ENCODE data around the gene TRPC4AP. TPM values are rescaled to one million over a fixed set of nuclear protein-coding genes. Genes with fewer than 3 reads are reported as not detected.

The TRPC4AP gene
- total RNA-seq, 2 donors from 2014 or later, result 52.8 to 63.2 TPM

GRCh38 chr20:34964486-34964885, 128.1 kb downstream of the TRPC4AP start:
- H3K4me1 ChIP-seq, result no peaks in the 10 kb centered on the region
- no peak overlapping the region for H3K9ac ChIP-seq (ENCODE audit: low read depth in 2 of 2, low read length in 2 of 2)
- DNase-seq, result no peak
- intact Hi-C loops (cut with DNase I), result no loop called here
- no peaks in the 10 kb centered on the region for H3K9me3 ChIP-seq
- no peaks in the 10 kb centered on the region for H3K36me3 ChIP-seq
- no peak overlapping the region for H3K4me3 ChIP-seq
- TF ChIP-seq CTCF (IDR thresholded peaks at IDR 0.05), result no peak
- H3K27ac ChIP-seq, result no peak overlapping the region
- H3K27me3 ChIP-seq, result no peaks in the 10 kb centered on the region

- DNase-seq, result no peak
- Histone ChIP-seq H3K27ac (no peak overlapping the region), H3K4me1 (no peaks in the 10 kb centered on the region), H3K36me3 (no peaks in the 10 kb centered on the region), H3K9me3 (no peaks in the 10 kb centered on the region), H3K4me3 (no peak overlapping the region), H3K9ac (ENCODE audit: low read depth in 2 of 2, low read length in 2 of 2) (no peak overlapping the region), H3K27me3 (no peaks in the 10 kb centered on the region)
- no peak for TF ChIP-seq CTCF (IDR thresholded peaks at IDR 0.05)
- intact Hi-C loops (cut with DNase I), result loop anchor here (2.0 kb wide), 1 partner anchor 84 kb away; the partner anchor contains the start of gene GGT7
Observed at GRCh38 chr20:34956751-34957472, 135.7 kb downstream of the TRPC4AP start.

- Histone ChIP-seq H3K36me3 (no peaks in the 10 kb centered on the region), H3K9ac (ENCODE audit: low read depth in 2 of 2, low read length in 2 of 2) (peak overlapping the region; percentile 41 to 92), H3K27me3 (no peaks in the 10 kb centered on the region), H3K4me1 (no peaks in the 10 kb centered on the region), H3K4me3 (peak overlapping the region; percentile 50), H3K9me3 (no peaks in the 10 kb centered on the region), H3K27ac (peak overlapping the region; percentile 89)
- TF ChIP-seq CTCF (IDR thresholded peaks at IDR 0.05), result no peak
- intact Hi-C loops (cut with DNase I), result loop anchor here (2.0 kb wide), 1 partner anchor 83 kb away; the partner anchor contains the start of gene GGT7
- no peak for DNase-seq
Observed at GRCh38 chr20:34956041-34956458, 136.6 kb downstream of the TRPC4AP start.

GRCh38 chr20:34955231-34956040, 137.2 kb downstream of the TRPC4AP start, which contains the start of the genes GSS and MYH7B:
Gene GSS, minus strand, starts transcription at chr20:34955806. Its CDS starts 3,954 bp downstream, at chr20:34951852.
Gene MYH7B, plus strand, starts transcription at chr20:34955868. Its CDS starts 22,138 bp downstream, at chr20:34978006.
- Histone ChIP-seq H3K4me3 (peak within 1 kb of the TSS; percentile 50), H3K36me3 (no peaks in the 10 kb centered on the region), H3K9me3 (no peaks in the 10 kb centered on the region), H3K27ac (peak within 1 kb of the TSS; percentile 89), H3K4me1 (no peaks in the 10 kb centered on the region), H3K9ac (ENCODE audit: low read depth in 2 of 2, low read length in 2 of 2) (peak within 1 kb of the TSS; percentile 67 to 92), H3K27me3 (no peaks in the 10 kb centered on the region)
- intact Hi-C loops (cut with DNase I), result loop anchor here (2.0 kb wide), 1 partner anchor 83 kb away; the partner anchor contains the start of gene GGT7
- no peak for TF ChIP-seq CTCF (IDR thresholded peaks at IDR 0.05)
- peak; percentile 98 for DNase-seq

- H3K9ac ChIP-seq (ENCODE audit: low read depth in 2 of 2, low read length in 2 of 2), result peak overlapping the region; percentile 67 to 92
- no peaks in the 10 kb centered on the region for H3K9me3 ChIP-seq
- DNase-seq, result peak; percentile 56
- H3K36me3 ChIP-seq, result no peaks in the 10 kb centered on the region
- H3K27ac ChIP-seq, result peak overlapping the region; percentile 89
- no peaks in the 10 kb centered on the region for H3K4me1 ChIP-seq
- intact Hi-C loops (cut with DNase I), result no loop called here
- no peaks in the 10 kb centered on the region for H3K27me3 ChIP-seq
- H3K4me3 ChIP-seq, result peak overlapping the region; percentile 50
- TF ChIP-seq CTCF (IDR thresholded peaks at IDR 0.05), result no peak
Observed at GRCh38 chr20:34954904-34955230, 137.7 kb downstream of the TRPC4AP start.

Data from colonic mucosa (tissue), 4 donors.